Ishikawa (cell line): ENCODE results near the gene CBR1.

Experiments used
- CEBPB ChIP-seq: IDR thresholded peaks from 2 replicates; pipeline ENCODE4 v1.6.1; 2012
- CREB1 ChIP-seq: IDR thresholded peaks from 2 replicates; pipeline ENCODE4 v1.6.1; 2012; ENCODE audit warnings: low read depth
- EGR1 ChIP-seq: IDR thresholded peaks from 2 replicates; pipeline ENCODE4 v1.6.1; 2012
- EP300 ChIP-seq: IDR thresholded peaks from 2 replicates; pipeline ENCODE4 v1.6.1; 2012; ENCODE audit warnings: borderline replicate concordance
- RAD21 ChIP-seq: IDR thresholded peaks from 2 replicates; pipeline ENCODE4 v1.6.1; 2012; ENCODE audit warnings: low read depth
- TAF1 ChIP-seq: IDR thresholded peaks from 2 replicates; pipeline ENCODE4 v1.6.1; 2012; ENCODE audit warnings: low read depth, mild to moderate bottlenecking
- TCF12 ChIP-seq: IDR thresholded peaks from 2 replicates; pipeline ENCODE4 v1.6.1; 2012; ENCODE audit warnings: low read depth
- TEAD4 ChIP-seq: IDR thresholded peaks from 2 replicates; pipeline ENCODE4 v1.6.1; 2012
- YY1 ChIP-seq: IDR thresholded peaks from 2 replicates; pipeline ENCODE4 v1.6.1; 2012; ENCODE audit warnings: low read depth
- TF ChIP-seq, protein P1 (sequence below): IDR thresholded peaks from 2 replicates; pipeline ENCODE4 v1.6.1; 2012; ENCODE audit warnings: low read depth, mild to moderate bottlenecking
- TF ChIP-seq, protein P2 (sequence below): IDR thresholded peaks from 2 replicates; pipeline ENCODE4 v1.6.1; 2012

DNA sequence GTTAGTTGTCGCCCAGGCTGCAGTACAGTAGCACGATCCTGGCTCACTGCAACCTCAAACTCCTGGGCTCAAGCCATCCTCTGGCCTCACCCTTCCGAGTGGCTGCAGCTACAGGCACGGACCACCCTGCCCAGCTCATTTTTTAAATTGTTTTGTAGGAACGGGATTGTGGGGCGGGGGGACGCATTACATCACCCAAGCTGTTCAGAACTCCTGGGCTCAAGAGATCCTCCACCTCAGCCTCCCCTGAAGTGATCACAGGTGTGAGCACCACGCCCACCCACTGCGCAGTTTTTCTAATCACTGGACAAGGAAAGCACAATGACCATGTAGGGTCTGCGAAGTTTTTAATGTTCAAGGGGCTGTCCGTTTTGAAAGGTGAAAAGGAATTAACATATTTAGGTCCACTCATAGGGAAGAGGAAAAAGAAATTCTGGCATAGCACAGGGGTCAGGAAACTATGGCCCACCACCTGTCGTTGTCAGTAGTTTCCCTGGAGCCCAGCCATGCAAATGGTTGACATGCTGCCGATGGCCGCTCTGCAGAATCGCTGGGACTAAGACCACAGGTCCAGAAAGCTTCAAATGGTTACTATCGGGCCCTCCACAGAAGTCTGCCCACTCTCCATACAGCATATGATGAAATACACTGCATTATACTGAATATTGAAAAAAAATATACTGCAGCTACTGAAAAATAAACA is 35.5 kb upstream of the CBR1 start:
- TF ChIP-seq EGR1 (no peak), TCF12 (no peak), TAF1 (no peak), CREB1 (no peak), CEBPB (no peak), TEAD4 (no peak), YY1 (no peak), RAD21 (no peak), EP300 (no peak)
- TF ChIP-seq, protein P1, sequence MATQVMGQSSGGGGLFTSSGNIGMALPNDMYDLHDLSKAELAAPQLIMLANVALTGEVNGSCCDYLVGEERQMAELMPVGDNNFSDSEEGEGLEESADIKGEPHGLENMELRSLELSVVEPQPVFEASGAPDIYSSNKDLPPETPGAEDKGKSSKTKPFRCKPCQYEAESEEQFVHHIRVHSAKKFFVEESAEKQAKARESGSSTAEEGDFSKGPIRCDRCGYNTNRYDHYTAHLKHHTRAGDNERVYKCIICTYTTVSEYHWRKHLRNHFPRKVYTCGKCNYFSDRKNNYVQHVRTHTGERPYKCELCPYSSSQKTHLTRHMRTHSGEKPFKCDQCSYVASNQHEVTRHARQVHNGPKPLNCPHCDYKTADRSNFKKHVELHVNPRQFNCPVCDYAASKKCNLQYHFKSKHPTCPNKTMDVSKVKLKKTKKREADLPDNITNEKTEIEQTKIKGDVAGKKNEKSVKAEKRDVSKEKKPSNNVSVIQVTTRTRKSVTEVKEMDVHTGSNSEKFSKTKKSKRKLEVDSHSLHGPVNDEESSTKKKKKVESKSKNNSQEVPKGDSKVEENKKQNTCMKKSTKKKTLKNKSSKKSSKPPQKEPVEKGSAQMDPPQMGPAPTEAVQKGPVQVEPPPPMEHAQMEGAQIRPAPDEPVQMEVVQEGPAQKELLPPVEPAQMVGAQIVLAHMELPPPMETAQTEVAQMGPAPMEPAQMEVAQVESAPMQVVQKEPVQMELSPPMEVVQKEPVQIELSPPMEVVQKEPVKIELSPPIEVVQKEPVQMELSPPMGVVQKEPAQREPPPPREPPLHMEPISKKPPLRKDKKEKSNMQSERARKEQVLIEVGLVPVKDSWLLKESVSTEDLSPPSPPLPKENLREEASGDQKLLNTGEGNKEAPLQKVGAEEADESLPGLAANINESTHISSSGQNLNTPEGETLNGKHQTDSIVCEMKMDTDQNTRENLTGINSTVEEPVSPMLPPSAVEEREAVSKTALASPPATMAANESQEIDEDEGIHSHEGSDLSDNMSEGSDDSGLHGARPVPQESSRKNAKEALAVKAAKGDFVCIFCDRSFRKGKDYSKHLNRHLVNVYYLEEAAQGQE: no peak
- TF ChIP-seq, protein P2, sequence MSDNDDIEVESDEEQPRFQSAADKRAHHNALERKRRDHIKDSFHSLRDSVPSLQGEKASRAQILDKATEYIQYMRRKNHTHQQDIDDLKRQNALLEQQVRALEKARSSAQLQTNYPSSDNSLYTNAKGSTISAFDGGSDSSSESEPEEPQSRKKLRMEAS: no peak
